GM12878 (cell line): ENCODE measurements around the gene RAD51B. TPM values are rescaled to one million over a fixed set of nuclear protein-coding genes. Genes with fewer than 3 reads are reported as not detected.

Experiments used
- ATAC-seq: fragments of 200-7000 bp; cut with Tn5 transposase; 3 replicates; pipeline ENCODE4 v1.9.1; 2020; ENCODE audit warnings: mild to moderate bottlenecking, moderate library complexity
- BruUV-seq: library from RNA; stranded (reverse); fragments of 400-500 nt; replicated peaks from 2 replicates; lab custom pipeline; 2021; lab: Mats Ljungman, UMichigan
- CTCF ChIA-PET: fragments of 300-600 bp; sonication (Branson Sonifier 250); formaldehyde crosslinking; extraction: SDS; loops from one replicate; lab custom pipeline; 2021; ENCODE audit warnings: inconsistent platforms; lab: Yijun Ruan, JAX
- POLR2A ChIA-PET: fragments of 350-600 bp; formaldehyde crosslinking; extraction: SDS; loops from one replicate; lab custom pipeline; 2021; ENCODE audit warnings: inconsistent platforms; lab: Charles Lee
- RAD21 ChIA-PET: fragments of 300-600 bp; sonication (Branson Sonifier 250); formaldehyde crosslinking; loops from one replicate; lab custom pipeline; 2023; ENCODE audit warnings: antibody characterized with exemption; ENCODE audit not compliant: unreplicated experiment; lab: Charles Lee
- SMC1A ChIA-PET: fragments of 300-600 bp; sonication (Branson Sonifier 250); formaldehyde crosslinking; loops from one replicate; lab custom pipeline; 2023; ENCODE audit not compliant: unreplicated experiment, uncharacterized antibody; lab: Charles Lee
- DNase-seq: peaks from one replicate; pipeline ENCODE4 v3.0.0-alpha.2; 2011; ENCODE audit warnings: low read depth, low spot score
- FAIRE-seq: peaks from 3 replicates; lab custom pipeline; 2011; peaks lifted over from hg19 to GRCh38; lab: Jason Lieb, UNC
- H2AFZ ChIP-seq: 2 replicates; pipeline ENCODE4 v1.6.0; 2011; ENCODE audit warnings: low read depth, low read length, control low read depth; ENCODE audit not compliant: control insufficient read depth
- H3K27ac ChIP-seq: 2 replicates; pipeline ENCODE4 v1.5.1; 2011; ENCODE audit warnings: control low read depth; ENCODE audit not compliant: control insufficient read depth, insufficient read depth
- H3K27me3 ChIP-seq, 2 experiments: replicated peaks in 1 of 2; 2 replicates each; pipeline versions ENCODE4 v1.6.0 to v1.6.1; 2011; ENCODE audit warnings: low read length in 1 of 2; ENCODE audit not compliant: control insufficient read depth in 2 of 2, insufficient read depth in 2 of 2
- H3K36me3 ChIP-seq, 2 experiments: 2 replicates each; pipeline ENCODE4 v1.5.1; 2011; ENCODE audit warnings: low read length in 1 of 2; ENCODE audit not compliant: control insufficient read depth in 2 of 2, insufficient read depth in 2 of 2
- H3K4me1 ChIP-seq: 2 replicates; pipeline ENCODE4 v1.6.1; 2011; ENCODE audit warnings: mild to moderate bottlenecking, low read length, moderate library complexity, mixed read lengths; ENCODE audit not compliant: control insufficient read depth, insufficient read depth
- H3K4me2 ChIP-seq: 2 replicates; pipeline ENCODE4 v1.6.0; 2011; ENCODE audit warnings: control low read depth; ENCODE audit not compliant: control insufficient read depth, insufficient read depth
- H3K4me3 ChIP-seq: fragments of 200-600 bp; sonication (generic); 2 replicates; pipeline ENCODE4 v1.5.1; 2016
- H3K79me2 ChIP-seq: 2 replicates; pipeline ENCODE4 v1.6.0; 2011; ENCODE audit warnings: low read length; ENCODE audit not compliant: control insufficient read depth, insufficient read depth
- H3K9ac ChIP-seq: 2 replicates; pipeline ENCODE4 v1.8.0; 2011; ENCODE audit warnings: low read length, control low read depth, mixed read lengths; ENCODE audit not compliant: control insufficient read depth, insufficient read depth
- H3K9me3 ChIP-seq: replicated peaks from 3 replicates; pipeline ENCODE4 v1.5.1; 2011; ENCODE audit warnings: mild to moderate bottlenecking, low read length; ENCODE audit not compliant: control insufficient read depth, insufficient read depth
- H4K20me1 ChIP-seq: 2 replicates; pipeline ENCODE4 v1.6.0; 2011; ENCODE audit not compliant: control insufficient read depth, insufficient read depth
- CBFB ChIP-seq: IDR thresholded peaks from 2 replicates; pipeline ENCODE4 v1.6.1; 2016; ENCODE audit warnings: antibody characterized with exemption, low read depth
- DPF2 ChIP-seq: fragments of 450-650 bp; IDR thresholded peaks from 2 replicates; pipeline ENCODE4 v1.6.1; 2017; ENCODE audit warnings: mild to moderate bottlenecking
- E4F1 ChIP-seq: fragments of 450-650 bp; IDR thresholded peaks from 2 replicates; pipeline ENCODE4 v1.6.1; 2018; ENCODE audit warnings: borderline replicate concordance, mild to moderate bottlenecking; ENCODE audit not compliant: partially characterized antibody
- EP300 ChIP-seq, 2 experiments: fragments of 150-350 bp in 1 of 2; IDR thresholded peaks; 2 replicates each; pipeline ENCODE4 v1.6.1; 2011 to 2012; ENCODE audit warnings: low read depth in 2 of 2, low read length in 2 of 2, borderline replicate concordance in 1 of 2, improper control_type of control experiment in 1 of 2, inconsistent platforms in 1 of 2; ENCODE audit not compliant: control insufficient read depth in 1 of 2
- MTA3 ChIP-seq: IDR thresholded peaks from 2 replicates; pipeline ENCODE4 v1.6.1; 2012; ENCODE audit warnings: low read length, inconsistent platforms, borderline replicate concordance
- NFIC ChIP-seq: IDR thresholded peaks from 2 replicates; pipeline ENCODE4 v1.6.1; 2012; ENCODE audit warnings: low read depth, mild to moderate bottlenecking, inconsistent platforms, low read length, moderate library complexity
- SREBF2 ChIP-seq: IDR thresholded peaks from 2 replicates; pipeline ENCODE4 v1.6.1; 2012; ENCODE audit warnings: mild to moderate bottlenecking, low read length
- ZNF592 ChIP-seq: fragments of 450-650 bp; IDR thresholded peaks from 2 replicates; pipeline ENCODE4 v1.6.1; 2017; ENCODE audit warnings: mild to moderate bottlenecking, moderate library complexity
- WGBS: methylation state at CpG from one replicate; pipeline ENCODE4 v1.1.6; 2016; ENCODE audit warnings: low lambda C conversion rate; ENCODE audit not compliant: insufficient replicate concordance, insufficient coverage; ENCODE audit errors: missing lambda C conversion rate; 5-methylcytosine and 5-hydroxymethylcytosine counted together
- in situ Hi-C: fragments of 300-500 bp; cut with MboI; formaldehyde crosslinking; loops from 9 replicates; pipeline ENCODE4 v1.14.3; 2018; ENCODE audit warnings: mixed read lengths
- intact Hi-C: fragments of 100-400 bp; cut with micrococcal nuclease; formaldehyde crosslinking; loops from one replicate; pipeline ENCODE4 v1.14.2; 2022; ENCODE audit not compliant: unreplicated experiment
- polyA plus RNA-seq, 11 experiments: library from polyadenylated mRNA; depleted of rRNA in 4 of 11; unstranded in 6 of 11; stranded (reverse) in 5 of 11; fragments of >200 nt; fragmentation: Nextera tagmentation in 4 of 11; fragmentation: Illumina TruSeq in 1 of 11; extraction: Ambion mirVana in 4 of 11; extraction: Trizol in 1 of 11; gene quantifications; 1 replicate in 1 of 11; 2 replicates in 10 of 11; pipeline versions ENCODE4 v1.2.1 to v1.2.3, GENCODE V29; 2011 to 2016; ENCODE audit warnings: inconsistent platforms in 2 of 11, missing spikeins in 2 of 11, low read depth in 1 of 11
- total RNA-seq, 4 experiments: library from RNA; depleted of rRNA in 3 of 4; stranded (reverse); fragments of >200 nt in 3 of 4; fragmentation: Illumina TruSeq in 1 of 4; extraction: Trizol in 1 of 4; gene quantifications; 2 replicates each; pipeline versions ENCODE4 v1.2.1 to v1.2.3, GENCODE V29; 2013 to 2021

RAD51B gene
- total and polyA plus RNA-seq, 10 of the 15 experiments (the other 5 are each of a cell fraction or from before 2014, with no cell fraction given) = 9.8 to 26.8 (median 21.3) TPM

GRCh38 chr14:68590201-68590522 lies 770.6 kb downstream of the RAD51B start (continued):
- TF ChIP-seq MTA3 = no peak
- TF ChIP-seq NFIC = no peak
- no peak for TF ChIP-seq ZNF592
- no peak for TF ChIP-seq EP300 (IDR thresholded peaks at IDR 0.05; ENCODE audit: borderline replicate concordance in 1 of 2, control insufficient read depth in 1 of 2, low read depth in 2 of 2, low read length in 2 of 2)

GRCh38 chr14:68591786-68592185 lies 772.2 kb downstream of the RAD51B start:
- Histone ChIP-seq H4K20me1 (no peaks in the 10 kb centered on the region), H3K36me3 (no peaks in the 10 kb centered on the region), H2AFZ (no peak overlapping the region), H3K27ac (no peak overlapping the region), H3K4me1 (no peaks in the 10 kb centered on the region), H3K79me2 (no peaks in the 10 kb centered on the region), H3K4me3 (no peak overlapping the region), H3K4me2 (no peak overlapping the region), H3K9me3 (no peaks in the 10 kb centered on the region; the same call in 2 of the 3 replicates), H3K9ac (no peak overlapping the region), H3K27me3 (no peaks in the 10 kb centered on the region)
- ATAC-seq (no peak), FAIRE-seq (no peak), DNase-seq (no peak)
- WGBS = 43% methylated on average over 4 of the region's 4 CpGs
- BruUV-seq = no TSS peak
- in situ Hi-C loops (no loop called here), intact Hi-C loops (no loop called here)
- ChIA-PET CTCF (no interaction called here), SMC1A (no interaction called here), POLR2A (no interaction called here), RAD21 (interaction anchor here (0.6 kb wide), 1 partner anchor 134 kb away, joined by 3 read pairs; no protein-coding TSS in a partner anchor)
- no peak for TF ChIP-seq SREBF2
- no peak for TF ChIP-seq CBFB
- no peak for TF ChIP-seq DPF2
- no peak for TF ChIP-seq E4F1
- no peak for TF ChIP-seq NFIC
